GM18505 (cell line): ENCODE data around the gene C14orf132.

Experiments
- ATAC-seq: cut with Tn5 transposase; IDR thresholded peaks from one replicate; pipeline ENCODE4 v1.9.1; 2021; ENCODE audit not compliant: unreplicated experiment
- POLR2A ChIP-seq: IDR thresholded peaks from 4 replicates; pipeline ENCODE4 v1.6.1; 2011; ENCODE audit warnings: borderline replicate concordance; ENCODE audit not compliant: insufficient read depth, insufficient read length; ENCODE audit errors: extremely low read depth

Gene C14orf132

DNA sequence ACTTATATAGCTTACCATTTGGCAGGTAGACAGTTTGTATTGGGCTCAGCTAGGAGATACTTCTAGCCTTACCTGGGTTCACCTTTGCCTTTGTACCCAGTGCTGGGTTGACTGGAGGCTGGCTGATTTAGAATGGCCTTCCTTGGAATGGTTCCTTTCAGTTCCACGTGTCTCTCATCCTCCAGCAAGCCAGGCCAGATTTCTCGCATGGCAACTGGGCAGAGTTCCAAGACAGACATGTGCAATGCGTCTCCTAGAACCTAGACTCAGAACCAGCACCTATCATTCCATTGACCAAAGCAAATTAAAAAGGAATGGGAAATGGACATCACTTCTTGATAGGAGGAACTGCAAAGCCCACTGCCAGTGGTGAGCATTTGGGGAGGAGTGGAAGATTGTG, 86.4 kb downstream of the C14orf132 start:
- no peak for ATAC-seq
- no peak for TF ChIP-seq POLR2A

DNA sequence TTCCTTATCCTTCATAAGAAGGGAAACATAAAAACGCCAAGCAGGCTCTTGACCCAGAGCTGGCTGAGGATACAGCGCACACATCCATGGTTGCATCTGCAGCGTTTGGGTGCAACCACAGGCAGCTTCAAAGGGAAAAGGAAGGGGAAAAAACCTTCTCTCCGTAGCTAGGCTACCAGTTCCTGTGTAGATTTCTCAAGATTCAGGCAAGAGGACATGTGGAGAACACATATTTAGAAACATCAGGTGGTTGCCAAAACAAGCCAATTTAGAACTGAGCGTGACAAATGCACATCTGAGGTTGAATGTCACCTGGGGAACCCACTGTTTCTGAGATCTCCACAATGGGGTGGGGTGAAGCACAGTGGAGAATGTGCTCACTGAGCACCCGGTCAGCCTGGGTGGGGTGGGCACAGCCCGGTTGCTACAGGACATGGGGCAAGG, 87.2 kb downstream of the C14orf132 start:
- no peak for ATAC-seq
- TF ChIP-seq POLR2A: no peak

DNA sequence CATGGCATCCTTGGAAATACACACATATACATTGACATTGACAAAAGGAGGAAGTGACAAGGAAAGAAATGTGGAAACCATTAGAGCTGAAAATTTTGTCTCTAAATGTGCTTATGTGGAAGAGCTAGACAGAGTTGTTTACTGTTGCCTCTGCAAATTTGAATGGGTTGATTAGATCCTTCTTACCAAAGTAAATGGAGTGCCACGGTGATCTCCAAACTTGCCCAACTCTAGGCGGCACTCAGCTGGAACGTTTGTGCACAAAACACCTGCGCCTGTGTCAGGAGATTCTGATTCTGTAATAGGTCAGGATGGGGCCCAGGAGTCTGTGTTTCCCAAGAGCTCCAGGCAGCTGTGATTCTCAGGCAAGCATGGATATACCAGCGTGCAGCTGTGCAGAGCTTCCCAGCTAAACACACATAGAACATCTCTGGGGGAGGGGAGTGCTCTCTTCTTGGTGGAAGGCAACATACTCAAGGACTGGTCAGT, 87.7 kb downstream of the C14orf132 start:
- ATAC-seq: no peak
- TF ChIP-seq POLR2A: no peak

DNA sequence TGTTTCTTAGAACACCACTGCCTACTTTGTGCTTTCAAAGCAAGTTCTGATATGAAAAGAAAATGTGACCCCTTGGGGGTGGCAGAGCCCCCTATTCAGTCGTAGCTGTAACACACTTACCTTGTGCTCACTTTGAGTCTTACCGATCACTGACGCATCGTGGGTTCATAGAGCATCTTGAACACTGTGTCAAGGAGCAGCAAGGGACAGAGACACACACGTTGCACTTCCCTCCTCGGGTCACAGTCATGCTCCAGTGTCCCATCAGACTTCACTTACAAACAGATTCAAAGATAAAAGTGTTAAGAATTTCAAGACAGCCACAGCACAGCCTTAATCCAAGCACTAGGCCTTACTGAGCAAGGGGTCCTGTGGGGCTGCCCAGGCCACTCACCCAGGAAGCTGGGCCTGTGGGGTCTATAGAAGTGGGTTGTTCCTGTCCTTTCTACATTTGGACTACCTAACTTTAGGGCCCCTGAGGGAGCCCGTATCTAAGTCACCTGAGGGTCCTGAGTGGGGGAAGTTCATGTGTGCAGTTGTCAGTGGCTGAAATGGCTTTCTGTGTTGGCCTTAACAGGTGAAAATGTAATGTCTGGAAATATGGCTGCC, 90.1 kb downstream of the C14orf132 start:
- TF ChIP-seq POLR2A: no peak

DNA sequence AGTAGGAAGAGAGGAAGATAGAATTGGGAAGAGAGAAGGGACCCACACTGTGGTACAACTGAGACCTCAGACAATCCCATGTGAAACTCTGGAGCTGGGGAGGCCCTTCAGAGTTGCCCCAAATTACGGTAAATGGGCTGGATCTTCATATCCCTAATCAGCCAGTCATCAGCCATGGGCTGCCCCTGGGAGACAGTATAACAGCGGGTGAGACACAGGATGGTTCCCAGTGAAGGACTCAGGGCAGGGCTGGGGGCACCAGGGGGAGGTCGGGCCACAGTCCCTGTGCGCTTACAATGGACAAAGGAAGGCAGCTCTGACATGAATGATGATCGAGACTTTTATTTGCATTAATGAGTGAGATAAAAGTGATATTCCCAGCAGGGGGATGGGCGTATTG, 91.2 kb downstream of the C14orf132 start:
- no peak for ATAC-seq
- TF ChIP-seq POLR2A: no peak

More for the DNA sequence above, 90.1 kb downstream of the C14orf132 start:
- no peak for ATAC-seq

DNA sequence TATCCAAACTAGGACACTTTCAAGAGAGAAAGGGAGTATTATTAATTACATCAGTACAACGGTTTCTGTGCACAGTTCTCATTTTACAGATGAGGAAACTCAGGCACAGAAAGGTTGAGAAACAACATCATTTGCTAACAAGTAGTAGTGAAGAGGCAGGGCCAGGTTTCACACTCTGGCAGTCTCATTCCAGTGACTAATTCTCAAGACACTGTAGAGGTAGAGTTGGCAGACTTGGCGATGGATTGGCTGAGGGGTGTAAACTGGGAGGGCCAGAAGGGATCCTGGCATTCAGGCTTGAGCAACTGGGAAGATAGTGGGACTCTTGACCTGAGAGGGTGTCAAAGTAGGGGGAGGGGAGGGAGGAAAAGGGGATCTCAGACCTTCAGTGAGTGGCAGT, 91.7 kb downstream of the C14orf132 start:
- no peak for TF ChIP-seq POLR2A
- ATAC-seq: no peak

DNA sequence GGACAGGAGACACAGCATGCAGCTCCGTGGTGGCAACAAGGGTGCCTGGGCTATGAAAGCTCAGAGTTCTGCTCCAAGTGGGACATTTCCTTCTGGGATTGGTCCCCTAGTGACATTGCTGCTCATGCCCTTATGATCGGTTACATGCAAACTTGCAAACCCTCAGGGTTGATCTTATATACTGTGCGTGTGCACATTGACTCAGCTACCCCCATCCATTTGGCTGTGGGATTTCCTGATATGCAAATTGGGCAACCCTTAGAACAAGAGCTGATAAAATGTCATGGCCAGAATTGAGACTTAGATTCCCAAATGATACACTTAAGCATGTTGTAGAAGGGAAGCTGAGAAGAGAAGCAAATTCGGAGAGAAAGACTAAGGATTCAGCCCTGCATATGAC, 92.7 kb downstream of the C14orf132 start:
- no peak for ATAC-seq
- no peak for TF ChIP-seq POLR2A

DNA sequence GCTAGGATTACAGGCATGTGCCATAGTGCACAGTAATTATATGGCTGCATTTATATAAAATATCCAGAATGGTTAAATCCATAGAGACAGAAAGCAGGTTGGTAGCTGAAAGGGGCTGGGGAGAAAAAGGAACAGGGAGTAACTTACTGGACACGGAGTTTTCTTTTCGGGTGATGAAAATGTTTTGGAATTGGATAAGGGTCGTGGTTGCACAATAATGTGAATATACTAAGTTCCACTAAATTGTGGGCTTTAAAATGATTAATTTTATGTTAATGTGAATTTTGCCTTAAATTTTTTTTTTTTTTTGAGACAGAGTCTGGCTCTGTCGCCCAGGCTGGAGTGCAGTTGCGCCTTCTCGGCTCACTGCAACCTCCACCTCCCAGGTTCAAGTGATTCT, 95.3 kb downstream of the C14orf132 start:
- no peak for TF ChIP-seq POLR2A
- ATAC-seq: no peak

DNA sequence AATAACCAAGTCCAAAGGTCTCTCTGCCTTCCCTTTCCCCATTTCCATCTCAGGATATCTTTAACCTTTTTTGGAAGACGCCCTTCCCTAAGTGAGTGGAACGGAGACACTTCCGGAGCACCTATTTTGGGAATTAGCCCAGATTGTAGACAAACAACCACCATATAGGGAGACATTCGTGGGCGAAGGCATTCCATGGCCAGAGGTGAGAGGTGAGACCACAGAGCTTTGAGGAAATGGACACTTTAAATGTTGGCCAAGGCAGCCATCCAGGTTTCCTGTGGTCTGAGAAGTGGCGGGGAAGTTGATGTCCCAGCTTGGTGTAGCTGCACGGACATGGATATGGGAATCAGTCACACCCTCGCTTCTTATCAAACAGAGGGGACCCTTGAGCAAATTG, 96.1 kb downstream of the C14orf132 start:
- no peak for ATAC-seq
- TF ChIP-seq POLR2A: no peak

DNA sequence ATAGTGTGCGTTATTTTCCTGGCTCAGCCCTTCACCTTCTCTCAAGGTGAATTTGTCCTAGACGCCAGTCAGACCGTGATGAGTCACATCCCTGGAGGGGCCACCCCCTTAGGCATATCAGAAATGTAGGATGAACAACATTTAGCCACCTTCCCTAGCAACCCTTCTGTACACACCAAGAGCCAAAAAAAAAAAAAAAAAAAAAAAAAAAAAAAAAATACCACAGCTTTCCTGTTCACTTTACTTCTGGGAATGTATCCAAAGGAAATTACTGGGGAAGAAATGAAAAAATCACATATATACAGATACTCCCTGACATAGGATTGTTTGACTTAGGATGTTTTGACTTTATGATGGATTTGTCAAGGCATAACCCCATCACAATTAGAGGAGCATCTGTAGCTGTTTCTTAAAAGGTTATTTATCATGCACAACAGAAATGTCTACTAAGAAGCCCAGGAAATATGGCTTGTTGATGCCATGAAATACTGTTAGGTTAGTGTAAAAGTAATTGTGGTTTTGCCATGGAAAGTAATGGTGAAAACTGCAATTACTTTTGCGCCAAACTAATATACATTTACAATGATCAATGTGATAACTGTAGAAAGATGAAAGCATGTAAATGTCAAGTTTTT, 97.3 kb downstream of the C14orf132 start:
- TF ChIP-seq POLR2A: no peak
- no peak for ATAC-seq

DNA sequence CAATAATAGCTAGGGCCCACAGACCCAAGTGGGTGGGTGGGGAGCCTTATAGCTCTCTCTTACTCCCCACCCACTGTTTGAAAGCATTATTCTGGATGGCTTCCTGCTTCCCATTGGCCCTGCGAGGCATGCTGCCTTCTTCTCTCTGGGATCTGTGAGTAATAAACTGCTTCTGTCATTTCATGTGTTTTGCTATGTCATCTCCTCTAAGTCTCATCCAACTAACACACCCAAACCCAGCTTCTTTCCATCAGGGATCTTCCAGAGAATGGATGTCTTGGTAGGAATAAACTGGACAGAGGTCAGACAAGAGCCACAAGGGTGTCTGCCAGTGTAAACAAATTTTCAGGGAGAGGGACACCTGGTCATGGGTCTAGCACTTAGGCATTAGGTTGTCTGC, 99.1 kb downstream of the C14orf132 start:
- no peak for TF ChIP-seq POLR2A
- no peak for ATAC-seq

DNA sequence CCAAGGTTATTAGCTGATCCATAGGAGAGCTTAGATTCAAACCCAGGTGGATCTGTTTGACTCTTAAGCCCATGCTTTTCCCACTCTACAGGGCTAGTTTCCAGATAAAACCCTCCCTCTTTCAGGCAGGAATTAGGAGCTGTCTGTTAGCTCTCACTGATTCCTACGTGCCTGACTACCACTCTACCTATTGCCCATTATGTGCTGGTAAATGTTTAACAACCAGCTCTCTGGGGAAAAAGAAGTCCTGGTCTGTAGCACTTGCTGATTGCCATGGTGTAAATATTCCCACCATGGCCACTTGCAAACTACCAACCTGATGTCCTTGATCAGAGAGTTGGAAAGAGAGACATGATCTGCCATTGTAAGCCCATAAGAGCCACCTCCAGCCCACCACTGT, 100.0 kb downstream of the C14orf132 start:
- TF ChIP-seq POLR2A: no peak
- no peak for ATAC-seq

DNA sequence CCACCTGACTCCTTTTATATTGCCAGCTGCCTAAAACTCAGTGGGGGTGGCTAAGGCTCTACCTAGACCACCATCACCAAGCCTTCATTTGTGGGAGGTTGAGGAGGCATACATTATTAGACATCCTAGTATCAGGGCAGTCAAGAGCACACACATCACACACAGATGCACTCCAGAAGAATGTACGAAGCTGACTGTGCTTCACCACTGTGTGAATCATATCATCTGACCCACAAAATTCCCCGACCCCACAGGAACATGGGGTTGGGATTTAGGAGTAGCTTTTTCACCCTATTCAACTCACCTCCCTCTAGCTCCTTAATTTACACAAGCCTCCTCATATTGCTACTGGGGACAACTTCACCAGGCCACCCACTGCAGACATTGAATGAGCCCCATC, 100.7 kb downstream of the C14orf132 start:
- ATAC-seq: no peak
- TF ChIP-seq POLR2A: no peak

DNA sequence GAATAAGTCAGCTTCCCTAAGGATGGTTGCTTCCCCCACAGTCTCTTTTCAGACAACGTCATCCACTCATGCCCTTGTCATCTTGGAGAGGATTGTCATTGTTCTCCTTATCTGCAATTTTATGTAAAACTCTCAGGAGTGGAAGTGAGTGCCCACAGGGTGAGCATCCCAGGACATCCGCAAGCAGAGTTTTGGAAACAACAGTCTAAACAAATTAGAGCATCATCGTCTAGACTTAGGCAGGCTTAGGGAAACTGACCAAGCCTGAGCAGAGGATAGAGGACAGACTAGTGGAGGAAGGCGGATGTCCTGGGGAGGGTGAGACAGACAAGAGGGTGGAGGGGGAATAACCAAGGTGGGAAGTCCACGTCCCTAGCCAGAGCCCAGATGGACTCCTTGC, 101.8 kb downstream of the C14orf132 start:
- no peak for ATAC-seq
- no peak for TF ChIP-seq POLR2A
